ENCODE results near the gene SGO2.

- TF ChIP-seq CTCF (IDR thresholded peaks at IDR 0.05) (no peak), EZH2 (IDR thresholded peaks at IDR 0.05; ENCODE audit: borderline replicate concordance, insufficient read depth, low read depth, low read length, poor library complexity, severe bottlenecking) (no peak)
Observed at GRCh38 chr2:200615247-200615646, 89.2 kb downstream of the SGO2 start.
